CD14-positive monocyte (primary cell): ENCODE data around the gene CAPNS2. TPM values are rescaled to one million over a fixed set of nuclear protein-coding genes. Genes with fewer than 3 reads are reported as not detected.
A peak's percentile ranks its signal among the peaks of the same experiment; 100 is the strongest.

Experiments
- DNase-seq, 3 donors: peaks; one replicate each; pipeline ENCODE4 v3.0.0-alpha.2; 2011 to 2022
- H2AFZ ChIP-seq: 2 replicates; pipeline ENCODE4 v1.6.0; 2012; ENCODE audit warnings: mild to moderate bottlenecking, low read depth, low read length, inconsistent platforms; ENCODE audit not compliant: insufficient read depth, poor library complexity, severe bottlenecking
- H3K27ac ChIP-seq, 2 donors: 1 replicate in 1 of 2; 2 replicates in 1 of 2; pipeline ENCODE4 v1.5.1; 2012 to 2013; ENCODE audit warnings: low read length in 2 of 2, control low read depth in 1 of 2, inconsistent platforms in 1 of 2, low read depth in 1 of 2, mild to moderate bottlenecking in 1 of 2
- H3K27me3 ChIP-seq, 2 donors: one replicate each; pipeline versions ENCODE4 v1.6.0 to v1.6.1; 2011 to 2013; ENCODE audit warnings: low read length in 2 of 2; ENCODE audit not compliant: control insufficient read depth in 2 of 2, insufficient read depth in 2 of 2
- H3K36me3 ChIP-seq, 2 donors: replicated peaks in 1 of 2; 1 replicate in 1 of 2; 2 replicates in 1 of 2; pipeline versions ENCODE4 v1.5.1 to v1.6.1; 2012 to 2013; ENCODE audit warnings: low read length in 2 of 2, control low read depth in 1 of 2, inconsistent platforms in 1 of 2, mild to moderate bottlenecking in 1 of 2; ENCODE audit not compliant: insufficient read depth in 2 of 2, control insufficient read depth in 1 of 2
- H3K4me1 ChIP-seq, 2 donors: 1 replicate in 1 of 2; 2 replicates in 1 of 2; pipeline versions ENCODE4 v1.5.1 to v1.6.1; 2012 to 2013; ENCODE audit warnings: low read length in 2 of 2, control low read depth in 1 of 2, inconsistent platforms in 1 of 2, mild to moderate bottlenecking in 1 of 2, moderate library complexity in 1 of 2; ENCODE audit not compliant: insufficient read depth in 2 of 2, control insufficient read depth in 1 of 2
- H3K4me2 ChIP-seq: replicated peaks from 2 replicates; pipeline ENCODE3; 2012; ENCODE audit warnings: low read length, moderate library complexity, mild to moderate bottlenecking; ENCODE audit not compliant: poor library complexity, severe bottlenecking; ENCODE audit errors: extremely low read depth
- H3K4me3 ChIP-seq, 3 experiments: fragments of 200-600 bp in 1 of 3; sonication (generic) in 1 of 3; replicated peaks in 1 of 3; 1 replicate in 2 of 3; 2 replicates in 1 of 3; pipeline ENCODE4 v1.5.1; 2011 to 2013; ENCODE audit warnings: low read length in 3 of 3, mild to moderate bottlenecking in 3 of 3, control low read depth in 2 of 3, low read depth in 2 of 3, inconsistent platforms in 1 of 3, moderate library complexity in 1 of 3
- H3K79me2 ChIP-seq: 2 replicates; pipeline ENCODE4 v1.6.0; 2012; ENCODE audit warnings: mild to moderate bottlenecking, control low read depth, inconsistent platforms, low read length, moderate library complexity; ENCODE audit not compliant: insufficient read depth
- H3K9ac ChIP-seq: 2 replicates; pipeline ENCODE4 v1.6.0; 2017; ENCODE audit warnings: low read length, mild to moderate bottlenecking; ENCODE audit not compliant: insufficient read depth, poor library complexity, severe bottlenecking
- H3K9me3 ChIP-seq, 2 donors: replicated peaks in 1 of 2; 1 replicate in 1 of 2; 2 replicates in 1 of 2; pipeline versions ENCODE4 v1.5.1 to v1.6.1; 2012 to 2013; ENCODE audit warnings: low read length in 2 of 2, control low read depth in 1 of 2; ENCODE audit not compliant: control insufficient read depth in 1 of 2, insufficient read depth in 1 of 2
- H4K20me1 ChIP-seq: 2 replicates; pipeline ENCODE4 v1.6.0; 2012; ENCODE audit warnings: mild to moderate bottlenecking, low read length, control low read depth, moderate library complexity; ENCODE audit not compliant: insufficient read depth
- H3K27ac Mint-ChIP-seq, 7 donors: one replicate each; pipeline ENCODE4 v1.8.0; 2020; ENCODE audit warnings: mild to moderate bottlenecking in 7 of 7, mixed read lengths in 7 of 7, moderate library complexity in 6 of 7, inconsistent platforms in 2 of 7
- H3K27me3 Mint-ChIP-seq, 3 donors: one replicate each; pipeline ENCODE4 v1.8.0; 2021 to 2022; ENCODE audit warnings: low read depth in 3 of 3, mild to moderate bottlenecking in 3 of 3, mixed read lengths in 3 of 3, moderate library complexity in 3 of 3, inconsistent platforms in 1 of 3
- H3K36me3 Mint-ChIP-seq, 2 donors: one replicate each; pipeline ENCODE4 v1.8.0; 2020; ENCODE audit warnings: mixed read lengths in 2 of 2, inconsistent platforms in 1 of 2, mild to moderate bottlenecking in 1 of 2
- H3K4me1 Mint-ChIP-seq: one replicate; pipeline ENCODE4 v1.8.0; 2020; ENCODE audit warnings: mild to moderate bottlenecking, mixed read lengths
- H3K4me3 Mint-ChIP-seq, 2 donors: one replicate each; pipeline ENCODE4 v1.8.0; 2020; ENCODE audit warnings: mild to moderate bottlenecking in 2 of 2, mixed read lengths in 2 of 2, moderate library complexity in 1 of 2
- H3K9me3 Mint-ChIP-seq, 7 donors: one replicate each; pipeline ENCODE4 v1.8.0; 2020 to 2022; ENCODE audit warnings: mixed read lengths in 7 of 7, mild to moderate bottlenecking in 6 of 7, moderate library complexity in 6 of 7, inconsistent platforms in 2 of 7
- WGBS: methylation state at CpG from one replicate; pipeline ENCODE4 v1.1.5; 2013; ENCODE audit warnings: missing lambda C conversion rate; ENCODE audit not compliant: insufficient coverage; 5-methylcytosine and 5-hydroxymethylcytosine counted together
- intact Hi-C, 2 donors: fragments of 100-400 bp; cut with micrococcal nuclease; formaldehyde crosslinking; loops; one replicate each; pipeline versions ENCODE4 v1.15.0 to v1.15.1; 2023
- polyA plus RNA-seq, 3 donors: library from polyadenylated mRNA; depleted of rRNA in 1 of 3; unstranded in 2 of 3; stranded (reverse) in 1 of 3; fragments of 300-500 nt in 2 of 3; fragments of >200 nt in 1 of 3; fragmentation: Illumina TruSeq in 2 of 3; gene quantifications; 1 replicate in 2 of 3; 2 replicates in 1 of 3; pipeline ENCODE4 v1.2.3, GENCODE V29; 2012 to 2021
- TF ChIP-seq, protein P1 (sequence below): fragments of 200-600 bp; IDR thresholded peaks from one replicate; pipeline ENCODE4 v1.8.0; 2022; ENCODE audit warnings: antibody characterized with exemption, mild to moderate bottlenecking

The CAPNS2 gene
- polyA plus RNA-seq, 3 donors = 0.17 to 0.35 TPM; not detected in 1

DNA sequence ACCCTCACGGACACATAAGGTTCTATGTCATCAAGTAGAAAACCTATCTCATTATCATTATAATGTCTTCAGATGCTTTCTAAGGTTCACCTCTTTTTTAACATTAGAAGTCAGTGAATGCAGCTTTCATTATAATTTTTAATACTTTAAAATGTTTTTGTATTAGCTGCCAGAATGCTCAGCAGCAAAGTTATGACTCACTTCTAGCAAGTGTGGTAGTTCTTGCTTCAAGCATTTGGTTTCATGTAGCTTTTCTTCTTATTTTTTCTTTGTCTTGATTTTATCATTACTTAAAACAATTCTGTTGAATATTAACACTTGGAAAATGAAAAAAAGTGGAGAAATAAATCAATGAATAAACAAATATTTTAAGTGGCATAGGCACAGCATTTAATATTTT, 34.3 kb upstream of the CAPNS2 start:
- Mint-ChIP-seq H3K27me3 (no peaks in the 10 kb centered on the region), H3K4me3 (no peak overlapping the region), H3K9me3 (peaks cover 0 to 3% (median 0%) of the 10 kb centered on the region in 7 donors), H3K4me1 (peaks cover 12% of the 10 kb centered on the region), H3K27ac (peak overlapping the region in 1 of 7 donors; percentile 19), H3K36me3 (peaks cover 56 to 58% of the 10 kb centered on the region in 2 donors)
- H3K27me3 ChIP-seq = no peaks in the 10 kb centered on the region
- H3K27ac ChIP-seq = no peak overlapping the region
- DNase-seq = no peak
- H3K36me3 ChIP-seq = peaks cover 56 to 89% of the 10 kb centered on the region in 2 donors
- H2AFZ ChIP-seq = no peak overlapping the region
- H4K20me1 ChIP-seq = peaks cover 3% of the 10 kb centered on the region
- H3K79me2 ChIP-seq = no peaks in the 10 kb centered on the region
- intact Hi-C loops = no loop called here
- H3K9me3 ChIP-seq = no peaks in the 10 kb centered on the region
- TF ChIP-seq, protein P1, sequence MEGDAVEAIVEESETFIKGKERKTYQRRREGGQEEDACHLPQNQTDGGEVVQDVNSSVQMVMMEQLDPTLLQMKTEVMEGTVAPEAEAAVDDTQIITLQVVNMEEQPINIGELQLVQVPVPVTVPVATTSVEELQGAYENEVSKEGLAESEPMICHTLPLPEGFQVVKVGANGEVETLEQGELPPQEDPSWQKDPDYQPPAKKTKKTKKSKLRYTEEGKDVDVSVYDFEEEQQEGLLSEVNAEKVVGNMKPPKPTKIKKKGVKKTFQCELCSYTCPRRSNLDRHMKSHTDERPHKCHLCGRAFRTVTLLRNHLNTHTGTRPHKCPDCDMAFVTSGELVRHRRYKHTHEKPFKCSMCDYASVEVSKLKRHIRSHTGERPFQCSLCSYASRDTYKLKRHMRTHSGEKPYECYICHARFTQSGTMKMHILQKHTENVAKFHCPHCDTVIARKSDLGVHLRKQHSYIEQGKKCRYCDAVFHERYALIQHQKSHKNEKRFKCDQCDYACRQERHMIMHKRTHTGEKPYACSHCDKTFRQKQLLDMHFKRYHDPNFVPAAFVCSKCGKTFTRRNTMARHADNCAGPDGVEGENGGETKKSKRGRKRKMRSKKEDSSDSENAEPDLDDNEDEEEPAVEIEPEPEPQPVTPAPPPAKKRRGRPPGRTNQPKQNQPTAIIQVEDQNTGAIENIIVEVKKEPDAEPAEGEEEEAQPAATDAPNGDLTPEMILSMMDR = no peak
- H3K9ac ChIP-seq = no peak overlapping the region
- H3K4me1 ChIP-seq = peaks cover 3 to 13% of the 10 kb centered on the region in 2 donors
- no peak overlapping the region for H3K4me2 ChIP-seq
- no CpG with 5 or more reads among the region's 1 CpG for WGBS
- no peak overlapping the region for H3K4me3 ChIP-seq

GRCh38 chr16:55534756-55535155, 31.7 kb upstream of the CAPNS2 start:
- Histone ChIP-seq H3K79me2 (no peaks in the 10 kb centered on the region), H3K9ac (no peak overlapping the region), H2AFZ (no peak overlapping the region), H3K9me3 (no peaks in the 10 kb centered on the region), H3K4me3 (no peak overlapping the region), H4K20me1 (peaks cover 3% of the 10 kb centered on the region), H3K4me2 (no peak overlapping the region), H3K36me3 (peaks cover 46 to 74% of the 10 kb centered on the region in 2 donors), H3K27ac (peak overlapping the region in 1 of 2 donors; percentile 28), H3K4me1 (peaks cover 25 to 36% of the 10 kb centered on the region in 2 donors), H3K27me3 (no peaks in the 10 kb centered on the region)
- peaks cover 49 to 53% of the 10 kb centered on the region in 2 donors for H3K36me3 Mint-ChIP-seq
- H3K9me3 Mint-ChIP-seq = peaks cover 0 to 3% (median 0%) of the 10 kb centered on the region in 7 donors
- H3K27me3 Mint-ChIP-seq = peaks cover 0 to 2% (median 0%) of the 10 kb centered on the region in 3 donors
- intact Hi-C loops = no loop called here
- peak in 2 of 3 donors; percentile 0 to 15 for DNase-seq
- no CpG with 5 or more reads among the region's 2 CpGs for WGBS
- no peak overlapping the region for H3K4me3 Mint-ChIP-seq
- TF ChIP-seq, protein P1 = no peak
- peaks cover 33% of the 10 kb centered on the region for H3K4me1 Mint-ChIP-seq
- peak overlapping the region in 6 of 7 donors; percentile 12 to 82 (median 64) for H3K27ac Mint-ChIP-seq
